Measurements from ENCODE around the gene NCKAP5.
"Not testable (repeated sequence)": the region's sequence is repeated elsewhere in the genome, so short reads cannot be mapped to it uniquely, and the experiment has no call there.

NCKAP5 gene

DNA sequence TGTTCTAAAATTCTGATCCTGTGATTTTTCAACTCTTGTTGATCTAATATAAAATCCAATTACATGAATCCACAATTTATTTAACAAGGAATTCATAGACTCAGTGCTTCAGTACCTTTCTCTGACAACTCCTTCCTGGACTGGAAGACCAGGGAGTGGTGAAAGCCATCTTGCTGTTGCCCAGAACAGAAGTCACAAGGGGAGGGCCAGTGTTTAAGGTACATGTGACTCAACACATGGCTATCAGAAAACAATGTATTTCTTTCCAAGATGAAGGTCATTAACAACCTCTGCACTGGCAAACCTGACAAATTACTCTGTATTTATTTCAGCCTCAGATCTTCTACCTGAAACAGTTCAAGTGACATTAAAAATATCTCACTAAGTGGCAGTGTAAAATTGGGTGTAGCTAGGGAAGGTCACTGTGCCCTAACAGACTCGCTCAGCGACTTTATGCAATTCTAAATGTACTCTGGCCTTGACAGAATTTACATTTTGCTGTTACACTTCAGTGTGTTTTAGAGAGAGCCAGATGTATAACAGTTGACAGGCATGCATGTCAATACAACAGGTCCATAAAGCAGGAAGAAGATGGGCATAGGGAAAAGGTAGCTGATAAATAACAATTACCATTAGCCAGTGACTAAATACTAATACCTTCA lies 75.4 kb downstream of the NCKAP5 start:
- DNase-seq = no peak

DNA sequence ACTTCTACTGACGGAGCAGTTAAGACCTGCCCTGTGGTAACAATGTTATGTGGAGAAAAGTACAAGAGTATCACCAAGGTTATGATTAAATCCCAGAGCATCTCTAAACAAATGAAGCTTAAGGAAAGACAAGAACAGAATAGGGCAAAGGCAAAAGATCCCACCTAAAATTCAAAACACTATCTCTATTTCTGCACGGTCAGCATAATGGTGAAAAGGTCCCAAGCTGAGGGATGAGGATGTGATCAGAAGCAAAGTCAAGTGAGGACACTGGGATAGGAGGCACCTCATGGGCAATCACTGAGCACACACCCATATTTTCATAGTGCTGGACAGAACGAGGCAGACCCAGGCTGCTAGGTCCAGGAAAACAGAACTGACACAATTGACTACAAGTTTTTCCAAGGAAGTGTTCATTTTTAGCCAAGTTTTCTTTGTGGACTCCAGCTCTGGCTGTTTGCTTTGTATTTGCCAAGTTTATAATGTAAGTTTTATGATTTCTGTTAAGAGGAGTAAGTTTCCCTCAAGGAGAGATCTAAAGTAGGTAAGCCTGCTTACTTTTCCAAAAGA lies 77.8 kb downstream of the NCKAP5 start:
- no peak for DNase-seq

DNA sequence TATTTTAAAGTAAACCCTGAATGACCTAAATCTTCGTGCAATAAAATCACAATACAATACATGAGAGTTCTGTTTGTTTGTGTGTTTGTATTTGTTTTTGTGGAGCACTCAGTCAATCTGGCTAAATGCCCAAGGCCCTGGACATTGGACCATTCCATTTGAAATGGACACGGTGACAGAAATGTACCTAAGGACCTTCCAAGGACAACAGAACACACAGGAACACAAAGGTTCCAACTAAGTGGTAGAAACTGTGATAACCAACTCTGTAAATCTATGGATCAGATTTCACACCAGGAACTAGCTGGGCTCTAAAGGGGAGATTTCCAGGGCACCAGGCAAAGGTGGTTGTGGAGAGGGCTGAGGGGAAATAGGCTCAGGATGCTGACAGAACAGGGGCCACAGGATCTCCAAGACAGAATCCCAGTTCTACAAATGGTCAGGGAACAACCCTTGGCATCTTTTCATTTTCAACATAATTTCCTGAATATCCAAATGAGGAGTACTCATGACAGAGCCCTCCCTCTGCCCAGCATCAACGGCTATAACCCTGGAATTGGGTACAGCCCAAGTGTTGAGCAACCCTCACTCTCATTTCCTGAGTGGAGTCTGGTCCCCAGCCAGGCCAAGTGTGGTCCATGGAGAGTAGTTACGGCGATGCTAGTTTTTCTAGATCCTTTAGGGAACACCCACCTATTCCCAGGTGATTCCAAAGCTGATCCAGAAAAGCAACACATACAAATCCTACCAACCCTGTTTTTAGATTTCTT lies 78.4 kb downstream of the NCKAP5 start:
- DNase-seq = no peak

DNA sequence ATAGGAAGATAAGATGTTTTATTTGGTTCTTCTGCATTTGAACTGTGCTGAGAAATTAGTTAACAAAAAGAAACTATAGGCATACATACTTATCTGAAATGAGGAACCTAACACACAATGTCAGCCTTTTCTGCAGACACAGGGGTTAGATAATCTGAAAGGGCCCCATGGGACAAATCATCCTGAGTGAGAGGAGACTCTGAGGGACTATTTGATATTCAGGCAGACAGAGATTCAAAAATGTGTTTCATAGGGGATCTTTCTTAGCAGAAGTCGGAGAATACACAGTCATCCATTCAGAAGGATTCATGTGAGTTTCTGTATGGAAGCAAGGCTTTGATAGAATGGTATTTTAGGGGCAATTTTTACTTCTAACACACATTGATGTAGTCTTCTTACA lies 79.1 kb downstream of the NCKAP5 start:
- no peak for DNase-seq

DNA sequence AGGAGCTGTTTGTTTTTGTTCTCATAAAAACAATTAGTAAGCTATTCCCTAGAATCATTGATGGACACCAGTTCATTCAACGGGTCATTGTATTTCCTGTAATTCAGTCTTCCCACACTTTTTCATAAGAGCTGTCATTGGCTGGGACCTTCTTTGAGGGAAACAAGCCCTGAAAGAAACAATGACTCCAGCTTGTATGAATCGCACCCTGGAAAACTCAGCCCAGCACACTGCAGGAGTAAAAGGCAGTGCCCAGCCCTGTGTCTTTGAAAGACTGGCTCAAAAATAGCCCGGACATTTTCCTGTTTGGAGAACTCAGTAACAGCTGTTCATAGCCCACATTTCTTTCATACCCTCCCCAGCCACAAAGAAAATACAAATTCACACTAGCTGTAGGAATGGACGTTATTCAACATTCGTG lies 81.5 kb downstream of the NCKAP5 start:
- DNase-seq = no peak

DNA sequence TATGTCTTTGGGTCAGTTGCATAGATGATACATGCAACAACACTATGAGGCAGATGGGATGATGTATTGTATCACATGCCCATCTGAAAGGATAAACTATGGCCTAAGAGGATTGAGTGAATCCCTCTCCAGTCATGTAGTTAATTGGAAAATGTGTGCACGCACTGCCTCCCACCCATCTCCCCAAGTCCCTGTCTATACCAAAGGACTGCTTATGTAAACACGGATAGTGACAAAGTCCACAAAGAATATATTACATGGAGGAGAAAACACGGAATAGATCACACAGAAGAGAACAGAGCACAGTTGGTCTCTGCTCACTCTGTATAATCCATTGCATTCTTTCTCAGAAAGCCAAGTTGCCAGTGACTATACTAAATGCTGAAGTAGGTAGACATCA lies 82.4 kb downstream of the NCKAP5 start:
- DNase-seq = no peak

DNA sequence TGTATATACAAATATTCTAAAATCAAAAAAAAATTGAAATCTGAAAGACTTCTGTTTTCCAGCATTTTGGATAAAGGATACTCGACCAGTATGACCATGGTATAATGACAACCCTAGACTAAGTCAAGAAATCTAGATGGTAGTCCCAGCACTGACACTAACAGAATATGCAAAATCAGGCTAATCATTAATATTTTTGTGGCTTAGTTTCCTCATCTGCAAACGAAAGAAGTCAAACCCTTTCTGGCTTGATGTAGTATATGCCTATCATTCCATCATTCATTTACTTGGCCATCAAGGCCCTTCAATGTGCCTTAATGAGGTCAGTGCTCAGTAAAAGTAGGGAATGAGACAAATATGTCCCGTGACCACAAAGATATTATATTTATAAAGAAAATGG lies 83.5 kb downstream of the NCKAP5 start:
- DNase-seq = no peak

DNA sequence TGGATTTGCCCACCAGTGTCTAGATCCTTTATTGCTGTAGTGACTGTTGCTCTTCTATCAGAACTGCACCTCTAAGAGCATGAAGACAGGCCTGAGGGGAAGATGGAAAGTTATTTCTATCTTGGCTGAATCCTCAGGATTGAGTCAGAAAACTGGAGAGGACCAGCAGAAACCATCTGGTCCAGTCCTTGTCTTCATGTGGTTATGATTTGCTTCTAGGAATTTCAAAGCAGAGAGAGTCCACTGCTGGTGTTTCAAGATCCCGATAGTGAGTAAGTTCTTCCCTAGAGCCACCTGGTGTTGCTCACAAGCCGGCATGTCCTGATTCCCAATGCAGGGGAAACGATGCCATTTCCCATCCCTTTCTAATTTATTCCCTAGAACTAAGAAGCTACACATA lies 84.2 kb downstream of the NCKAP5 start:
- DNase-seq = no peak

DNA sequence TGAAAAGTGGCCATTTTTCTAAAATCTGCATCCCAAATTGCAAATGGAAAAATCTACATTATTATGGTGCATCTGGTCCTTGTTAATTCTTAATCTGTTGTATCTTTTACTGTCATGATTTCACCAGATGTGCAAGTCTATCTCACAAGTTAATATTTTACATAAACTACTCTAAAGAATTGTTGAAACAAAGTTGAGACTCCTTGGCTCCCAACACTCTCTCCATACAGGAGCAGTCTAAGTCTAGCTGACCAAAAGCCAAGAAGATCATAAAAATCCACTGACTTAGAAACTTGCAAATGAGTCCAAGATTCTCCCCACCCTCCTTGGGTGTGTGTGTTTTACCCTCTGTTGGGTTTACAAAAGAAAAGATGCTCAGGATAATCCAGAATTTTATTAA lies 85.1 kb downstream of the NCKAP5 start:
- no peak for DNase-seq

DNA sequence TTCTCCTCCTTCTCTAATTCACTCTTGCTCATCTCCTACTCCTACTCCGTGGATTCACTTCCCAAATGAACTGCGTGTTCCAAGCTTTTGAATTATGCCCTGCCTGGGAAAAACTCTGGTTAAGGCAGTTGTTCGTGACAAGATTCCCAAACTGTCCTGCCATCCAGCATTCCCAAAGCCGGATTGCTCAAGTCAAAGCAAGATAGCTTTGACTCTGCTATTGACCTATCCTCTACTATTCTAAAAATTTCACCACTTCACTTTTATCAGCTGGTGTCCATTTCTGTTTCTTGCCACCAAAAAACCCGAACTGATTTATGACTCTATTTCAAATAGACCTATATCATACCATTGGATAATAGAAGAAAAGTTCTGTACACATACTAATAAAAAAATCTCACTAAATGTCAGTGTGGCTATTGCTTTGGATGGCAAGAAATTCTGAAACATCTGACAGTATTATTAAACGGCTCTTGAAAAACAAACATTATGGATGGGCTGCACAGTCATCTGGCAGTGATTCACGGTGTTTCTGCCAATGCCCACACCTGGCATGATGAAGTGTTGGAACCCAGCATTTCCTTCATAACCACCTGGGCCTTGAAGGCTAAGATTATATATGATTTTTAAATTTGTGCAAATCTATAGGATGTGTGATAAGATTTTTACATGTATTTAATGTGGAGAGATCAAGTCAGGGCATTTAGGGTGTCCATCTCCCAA lies 87.4 kb downstream of the NCKAP5 start:
- no peak for DNase-seq

DNA sequence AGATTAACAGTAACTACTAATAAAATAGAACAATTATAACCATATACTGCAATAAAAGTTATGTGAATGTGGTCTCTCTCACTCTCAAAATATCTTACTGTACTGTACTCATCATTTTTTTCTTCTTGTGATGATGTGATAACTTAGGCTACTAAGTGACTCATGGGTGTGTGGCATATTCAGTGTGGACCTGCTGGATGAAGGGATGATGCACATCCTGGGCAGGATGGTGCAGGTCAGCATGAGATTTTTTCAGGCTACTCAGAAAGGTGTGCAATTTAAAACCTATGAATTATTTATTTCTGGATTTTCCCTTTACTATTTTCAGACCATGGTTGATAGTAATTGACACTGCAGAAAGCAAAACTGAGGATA lies 90.7 kb downstream of the NCKAP5 start:
- no peak for DNase-seq

DNA sequence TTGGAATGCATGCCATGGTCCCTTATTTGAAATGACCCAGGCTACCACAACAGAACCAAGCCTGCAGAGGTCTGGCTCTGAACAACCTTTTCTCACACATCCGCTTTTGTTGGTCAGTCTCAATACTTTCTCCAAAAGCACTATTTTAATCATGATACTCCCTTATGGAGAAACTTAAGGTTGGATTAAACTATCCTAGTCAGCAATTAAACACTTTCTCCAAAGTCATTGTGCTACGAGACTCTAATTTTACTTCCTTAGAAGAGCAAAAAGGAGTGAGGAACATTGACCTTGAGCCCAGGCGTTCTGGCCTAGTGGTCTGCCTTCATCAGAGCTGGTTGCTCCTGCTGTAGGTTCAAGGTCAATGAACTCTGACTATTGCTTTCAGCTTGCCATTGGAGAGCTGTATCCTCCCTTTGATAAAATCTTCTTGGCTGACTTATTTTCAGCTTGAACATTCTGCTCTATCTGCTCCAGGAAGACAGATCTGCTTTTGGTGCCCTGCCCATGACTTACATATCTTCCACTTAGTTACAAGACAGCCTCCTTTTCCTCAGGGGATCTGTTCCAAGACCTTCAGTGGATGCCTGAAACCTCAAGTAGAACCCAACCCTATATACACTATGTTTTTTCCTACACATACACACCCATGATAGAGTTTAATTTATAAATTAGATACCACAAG lies 91.2 kb downstream of the NCKAP5 start:
- no peak for DNase-seq

DNA sequence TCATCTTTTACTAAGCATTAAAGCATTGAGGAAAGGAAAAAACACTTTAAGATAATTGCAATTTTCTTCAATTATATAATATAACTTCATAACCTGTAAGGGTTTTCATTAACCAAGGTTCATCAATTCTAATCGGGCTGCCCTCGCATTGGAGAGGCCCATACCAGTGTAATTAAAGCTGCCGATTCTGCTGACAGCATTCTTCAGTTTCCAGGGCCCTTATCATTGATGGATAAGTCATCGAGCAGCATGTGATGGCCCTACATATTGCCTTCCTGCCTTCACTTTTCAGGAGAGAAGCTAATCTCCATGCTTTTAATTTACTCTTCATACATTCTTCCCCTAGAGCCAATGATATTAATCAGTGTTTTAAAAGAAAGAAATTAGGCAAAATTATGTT lies 92.0 kb downstream of the NCKAP5 start:
- no peak for DNase-seq

DNA sequence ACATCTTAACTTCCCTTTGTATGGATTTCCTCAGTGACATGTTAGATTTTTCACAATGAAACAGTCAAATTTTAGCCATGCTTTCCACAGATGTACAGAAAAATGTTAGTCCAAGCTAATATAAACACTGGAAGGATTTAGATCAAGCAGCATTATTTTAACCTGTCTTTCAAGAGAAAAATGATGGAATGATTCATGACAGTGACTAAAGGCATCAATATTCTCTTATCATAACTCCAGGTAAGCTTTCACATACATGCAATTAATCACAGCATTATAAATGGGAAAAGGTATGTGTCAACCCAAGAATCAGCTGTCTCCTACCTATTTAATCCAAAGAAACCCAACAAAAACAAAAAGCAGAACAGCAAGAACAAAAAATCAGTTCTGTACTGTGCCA lies 92.7 kb downstream of the NCKAP5 start:
- no peak for DNase-seq

DNA sequence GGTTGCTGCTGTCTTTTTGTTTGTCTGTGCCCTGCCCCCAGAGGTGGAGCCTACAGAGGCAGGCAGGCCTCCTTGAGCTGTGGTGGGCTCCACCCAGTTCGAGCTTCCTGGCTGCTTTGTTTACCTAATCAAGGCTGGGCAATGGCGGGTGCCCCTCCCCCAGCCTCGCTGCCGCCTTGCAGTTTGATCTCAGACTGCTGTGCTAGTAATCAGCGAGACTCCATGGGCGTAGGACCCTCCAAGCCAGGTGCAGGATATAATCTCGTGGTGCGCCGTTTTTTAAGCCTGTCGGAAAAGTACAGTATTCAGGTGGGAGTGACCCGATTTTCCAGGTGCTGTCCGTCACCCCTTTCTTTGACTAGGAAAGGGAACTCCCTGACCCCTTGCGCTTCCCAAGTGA lies 97.8 kb downstream of the NCKAP5 start:
- DNase-seq = not testable (repeated sequence)

DNA sequence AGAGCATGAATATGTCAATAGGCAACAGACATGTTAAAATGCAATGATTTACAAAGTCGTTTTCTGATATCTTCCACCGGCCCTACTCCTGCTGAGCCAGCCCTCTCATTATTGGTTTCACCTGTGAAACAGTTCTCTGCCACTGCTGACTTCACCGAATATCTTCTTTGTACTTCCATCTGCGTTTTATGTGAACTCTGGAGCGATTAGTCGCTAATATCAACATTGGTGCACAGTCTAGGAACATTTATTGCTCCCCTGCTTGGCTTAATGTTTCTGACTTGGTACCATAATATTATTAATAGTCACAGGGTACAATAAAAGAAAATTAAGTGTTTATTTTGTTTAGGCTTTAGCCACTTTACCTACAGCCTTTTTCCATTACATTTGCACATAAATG lies 105.5 kb downstream of the NCKAP5 start:
- no peak for DNase-seq

DNA sequence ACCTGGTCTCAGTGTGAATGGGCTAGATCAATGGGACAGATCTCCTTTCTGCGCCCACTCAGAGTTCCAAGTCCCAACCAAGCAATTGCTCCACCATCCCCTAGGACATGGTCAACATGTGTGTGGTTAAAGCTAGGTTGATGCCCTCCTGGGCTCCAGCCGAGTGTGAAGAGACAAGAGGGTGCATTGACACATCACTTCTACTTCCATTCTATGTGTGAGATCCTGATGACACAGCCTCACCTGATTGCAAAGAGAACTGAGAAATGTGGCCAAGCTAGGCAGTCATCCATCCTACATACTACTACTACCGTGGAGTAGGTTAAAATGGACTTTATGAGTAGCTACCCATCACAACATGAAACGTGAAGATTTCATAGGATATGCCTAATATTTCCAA lies 106.8 kb downstream of the NCKAP5 start:
- no peak for DNase-seq

DNA sequence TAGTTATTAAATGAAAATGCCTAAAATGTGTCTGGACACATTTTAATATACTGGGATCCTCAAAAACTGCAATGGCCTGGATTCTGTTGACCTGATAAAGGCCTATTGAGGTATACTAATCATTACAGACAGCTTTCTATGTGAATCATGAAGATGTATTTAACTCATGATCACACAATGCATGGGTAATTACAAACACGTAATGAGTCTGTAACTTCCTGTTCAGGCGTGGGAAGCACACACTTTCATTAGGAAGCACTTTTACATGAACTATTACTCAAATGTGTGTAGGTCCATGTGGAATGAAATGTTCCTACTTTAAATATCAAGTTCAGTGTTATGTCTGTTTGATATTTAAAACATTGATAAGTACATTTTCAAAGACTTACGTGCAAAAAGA lies 108.7 kb downstream of the NCKAP5 start:
- no peak for DNase-seq

DNA sequence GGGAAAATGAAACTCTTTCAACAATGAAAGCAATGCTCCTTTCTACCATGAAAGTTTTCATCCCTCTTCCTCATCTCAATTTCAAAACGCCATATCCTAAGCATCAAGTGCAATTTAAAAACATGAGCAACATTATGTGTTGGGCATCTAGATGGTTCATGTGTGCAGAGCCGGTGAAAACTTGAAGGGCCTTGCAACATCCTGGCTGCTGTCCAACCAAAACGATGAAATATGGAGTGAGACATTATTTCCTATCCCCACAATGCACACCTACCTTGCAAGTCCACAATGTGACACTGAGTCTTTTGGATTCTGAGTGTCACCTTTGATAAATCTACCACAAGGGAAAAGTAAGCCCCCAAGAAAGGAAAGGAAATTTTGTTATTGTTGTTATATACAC lies 110.0 kb downstream of the NCKAP5 start:
- DNase-seq = no peak

DNA sequence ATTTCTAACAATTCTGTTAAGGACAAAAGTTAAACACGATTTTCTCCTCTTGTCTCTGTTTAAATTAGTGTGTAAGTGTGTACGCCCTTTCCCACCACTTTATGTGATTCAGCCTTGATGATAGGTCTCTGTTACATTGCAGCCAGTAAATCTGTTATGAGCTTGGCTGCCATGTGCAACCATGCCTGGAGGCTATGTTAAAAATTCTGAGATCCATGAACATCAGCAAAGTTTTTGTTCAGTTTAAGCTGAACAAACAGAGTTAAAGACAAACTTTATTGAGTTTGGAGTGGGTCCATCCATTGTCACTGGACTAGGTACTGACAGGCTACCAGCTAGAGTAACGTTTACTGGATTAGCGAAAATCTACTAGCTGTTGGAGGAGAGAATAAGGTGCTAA lies 110.4 kb downstream of the NCKAP5 start:
- DNase-seq = no peak

DNA sequence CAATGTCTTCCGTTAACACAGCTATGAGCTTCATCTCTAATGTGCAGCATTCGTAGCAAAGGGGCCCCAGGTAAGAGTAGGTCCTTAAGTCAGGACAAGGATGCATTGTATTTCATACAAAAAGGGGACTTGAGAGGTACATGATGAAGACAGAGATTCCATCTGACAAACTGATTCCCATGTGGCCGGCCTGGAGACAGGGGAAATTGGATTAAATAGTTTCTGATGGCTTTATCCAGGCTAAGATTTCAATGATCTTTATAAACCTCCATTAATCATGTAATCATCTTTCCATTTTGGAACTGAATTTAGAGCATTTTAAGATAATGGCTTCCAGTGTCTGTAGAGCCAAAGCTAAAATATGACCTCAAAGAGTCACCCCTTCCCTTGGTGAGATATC lies 111.3 kb downstream of the NCKAP5 start:
- DNase-seq = no peak

DNA sequence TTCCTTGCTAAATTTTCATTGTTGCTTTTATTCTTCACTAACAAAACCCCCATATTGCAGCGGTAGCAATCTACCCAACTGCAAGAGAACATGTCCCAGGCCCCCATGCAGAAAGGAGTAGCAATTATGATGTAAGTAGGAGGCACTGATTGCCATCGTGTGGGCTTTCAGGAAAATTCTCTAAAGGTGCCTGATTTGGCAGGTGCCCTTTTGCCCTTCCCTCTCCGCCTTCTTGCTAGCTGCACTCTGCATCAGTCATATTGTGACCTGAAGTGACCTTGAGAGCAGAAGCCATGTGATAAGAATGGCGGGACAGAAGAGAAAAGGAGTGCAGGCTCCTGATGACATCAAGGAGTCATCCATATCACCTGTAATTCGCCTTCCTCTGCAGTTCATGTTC lies 112.1 kb downstream of the NCKAP5 start:
- DNase-seq = no peak

DNA sequence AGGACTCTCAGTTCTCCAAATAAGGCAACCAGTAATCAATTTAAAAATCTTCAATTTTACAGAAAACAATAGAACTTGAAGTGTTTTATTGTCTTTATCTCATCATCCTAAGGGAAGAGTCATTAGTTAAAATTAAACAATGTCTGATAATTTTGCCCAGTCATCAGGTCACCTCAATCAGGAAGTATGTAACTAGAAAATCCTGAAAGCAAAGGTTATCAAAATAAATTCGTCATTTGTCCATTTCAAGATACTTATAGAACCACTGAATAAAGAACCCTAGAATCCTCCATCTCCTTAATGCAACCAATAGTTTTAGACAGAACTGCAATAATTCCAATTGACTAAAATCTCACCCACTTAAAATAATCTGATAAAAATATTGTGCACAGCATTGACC lies 115.2 kb downstream of the NCKAP5 start:
- no peak for DNase-seq

All from activated CD4-positive, alpha-beta T cell treated with anti-CD3 and anti-CD28 coated beads for 1 hour (primary cell).